ENCODE data around the gene KCNH8. TPM values are rescaled to one million over a fixed set of nuclear protein-coding genes. Genes with fewer than 3 reads are reported as not detected.

The KCNH8 gene
- polyA plus RNA-seq, 1 donor from 2014 or later: 28.9 TPM

DNA sequence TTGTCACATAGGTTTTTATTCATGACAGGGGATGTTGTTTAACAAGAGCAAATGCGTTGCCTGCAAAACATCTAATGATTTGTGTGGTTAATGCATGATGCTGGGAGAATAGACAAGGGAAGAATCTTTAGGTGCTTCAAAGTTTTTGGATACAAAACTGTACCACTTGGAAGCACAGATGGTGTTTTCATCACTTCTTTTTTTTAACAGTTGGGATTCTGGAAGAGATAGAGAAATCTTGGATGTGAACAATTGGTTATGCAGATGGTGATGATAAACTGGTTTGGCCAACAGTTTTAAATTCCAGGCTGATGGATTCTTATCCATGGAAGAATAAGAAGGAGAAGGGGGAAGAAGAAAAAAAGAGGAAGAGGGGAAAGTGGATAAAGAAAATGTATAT is 379.4 kb downstream of the KCNH8 start:
- TF ChIP-seq, protein P1, sequence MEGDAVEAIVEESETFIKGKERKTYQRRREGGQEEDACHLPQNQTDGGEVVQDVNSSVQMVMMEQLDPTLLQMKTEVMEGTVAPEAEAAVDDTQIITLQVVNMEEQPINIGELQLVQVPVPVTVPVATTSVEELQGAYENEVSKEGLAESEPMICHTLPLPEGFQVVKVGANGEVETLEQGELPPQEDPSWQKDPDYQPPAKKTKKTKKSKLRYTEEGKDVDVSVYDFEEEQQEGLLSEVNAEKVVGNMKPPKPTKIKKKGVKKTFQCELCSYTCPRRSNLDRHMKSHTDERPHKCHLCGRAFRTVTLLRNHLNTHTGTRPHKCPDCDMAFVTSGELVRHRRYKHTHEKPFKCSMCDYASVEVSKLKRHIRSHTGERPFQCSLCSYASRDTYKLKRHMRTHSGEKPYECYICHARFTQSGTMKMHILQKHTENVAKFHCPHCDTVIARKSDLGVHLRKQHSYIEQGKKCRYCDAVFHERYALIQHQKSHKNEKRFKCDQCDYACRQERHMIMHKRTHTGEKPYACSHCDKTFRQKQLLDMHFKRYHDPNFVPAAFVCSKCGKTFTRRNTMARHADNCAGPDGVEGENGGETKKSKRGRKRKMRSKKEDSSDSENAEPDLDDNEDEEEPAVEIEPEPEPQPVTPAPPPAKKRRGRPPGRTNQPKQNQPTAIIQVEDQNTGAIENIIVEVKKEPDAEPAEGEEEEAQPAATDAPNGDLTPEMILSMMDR (IDR thresholded peaks at IDR 0.05; ENCODE audit: poor library complexity, severe bottlenecking): no peak
- TF ChIP-seq EP300 (conservative IDR thresholded peaks at IDR 0.05; ENCODE audit: poor library complexity, severe bottlenecking) (no peak), EZH2 (IDR thresholded peaks at IDR 0.05; ENCODE audit: borderline replicate concordance, insufficient read depth, low read length, poor library complexity, severe bottlenecking) (no peak), TAF1 (IDR thresholded peaks at IDR 0.05; ENCODE audit: low read depth) (no peak), SMC3 (conservative IDR thresholded peaks at IDR 0.05; ENCODE audit: poor library complexity) (no peak), POLR2AphosphoS5 (IDR thresholded peaks at IDR 0.05) (no peak), MXI1 (conservative IDR thresholded peaks at IDR 0.05; ENCODE audit: poor library complexity, severe bottlenecking) (no peak), RAD21 (conservative IDR thresholded peaks at IDR 0.05) (no peak)
- TF ChIP-seq, protein P2, sequence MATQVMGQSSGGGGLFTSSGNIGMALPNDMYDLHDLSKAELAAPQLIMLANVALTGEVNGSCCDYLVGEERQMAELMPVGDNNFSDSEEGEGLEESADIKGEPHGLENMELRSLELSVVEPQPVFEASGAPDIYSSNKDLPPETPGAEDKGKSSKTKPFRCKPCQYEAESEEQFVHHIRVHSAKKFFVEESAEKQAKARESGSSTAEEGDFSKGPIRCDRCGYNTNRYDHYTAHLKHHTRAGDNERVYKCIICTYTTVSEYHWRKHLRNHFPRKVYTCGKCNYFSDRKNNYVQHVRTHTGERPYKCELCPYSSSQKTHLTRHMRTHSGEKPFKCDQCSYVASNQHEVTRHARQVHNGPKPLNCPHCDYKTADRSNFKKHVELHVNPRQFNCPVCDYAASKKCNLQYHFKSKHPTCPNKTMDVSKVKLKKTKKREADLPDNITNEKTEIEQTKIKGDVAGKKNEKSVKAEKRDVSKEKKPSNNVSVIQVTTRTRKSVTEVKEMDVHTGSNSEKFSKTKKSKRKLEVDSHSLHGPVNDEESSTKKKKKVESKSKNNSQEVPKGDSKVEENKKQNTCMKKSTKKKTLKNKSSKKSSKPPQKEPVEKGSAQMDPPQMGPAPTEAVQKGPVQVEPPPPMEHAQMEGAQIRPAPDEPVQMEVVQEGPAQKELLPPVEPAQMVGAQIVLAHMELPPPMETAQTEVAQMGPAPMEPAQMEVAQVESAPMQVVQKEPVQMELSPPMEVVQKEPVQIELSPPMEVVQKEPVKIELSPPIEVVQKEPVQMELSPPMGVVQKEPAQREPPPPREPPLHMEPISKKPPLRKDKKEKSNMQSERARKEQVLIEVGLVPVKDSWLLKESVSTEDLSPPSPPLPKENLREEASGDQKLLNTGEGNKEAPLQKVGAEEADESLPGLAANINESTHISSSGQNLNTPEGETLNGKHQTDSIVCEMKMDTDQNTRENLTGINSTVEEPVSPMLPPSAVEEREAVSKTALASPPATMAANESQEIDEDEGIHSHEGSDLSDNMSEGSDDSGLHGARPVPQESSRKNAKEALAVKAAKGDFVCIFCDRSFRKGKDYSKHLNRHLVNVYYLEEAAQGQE (IDR thresholded peaks at IDR 0.05; ENCODE audit: borderline replicate concordance): no peak

DNA sequence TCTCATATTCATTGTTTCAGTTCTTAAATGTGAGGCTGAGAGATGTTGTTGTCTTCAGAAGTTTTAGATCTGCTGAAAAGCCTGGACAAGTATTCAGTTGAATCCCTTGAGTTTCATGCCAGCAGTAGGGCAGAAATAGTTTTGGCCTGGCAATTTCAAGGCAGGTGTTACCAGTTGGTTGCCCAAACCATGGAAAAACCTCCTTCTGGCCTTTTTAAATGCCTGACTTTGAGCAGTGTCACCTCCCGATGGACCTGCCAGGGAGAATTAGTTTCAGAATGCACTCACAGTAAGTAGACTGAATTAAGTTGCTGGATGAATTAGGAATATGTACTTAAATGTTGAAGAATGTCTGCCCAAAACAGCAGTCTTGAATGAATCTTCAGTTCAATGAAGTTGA is 383.1 kb downstream of the KCNH8 start:
- Histone ChIP-seq H3K4me3 (ENCODE audit: low read length) (no peak overlapping the region), H3K79me2 (replicated peaks; ENCODE audit: insufficient read depth, low read length) (no peaks in the 10 kb centered on the region), H3K9me3 (ENCODE audit: low read length) (no peaks in the 10 kb centered on the region), H4K20me1 (ENCODE audit: insufficient read depth) (no peaks in the 10 kb centered on the region), H3K4me2 (ENCODE audit: low read length) (no peak overlapping the region), H2AFZ (ENCODE audit: low read depth, low read length) (no peak overlapping the region), H3K36me3 (ENCODE audit: insufficient read depth, low read length) (peaks cover 7% of the 10 kb centered on the region), H3F3A (ENCODE audit: insufficient read depth, low read length, poor library complexity, severe bottlenecking) (no peaks in the 10 kb centered on the region), H3K27ac (ENCODE audit: low read length) (no peak overlapping the region), H3K27me3 (ENCODE audit: insufficient read depth, low read depth, low read length) (no peaks in the 10 kb centered on the region), H3K9me2 (ENCODE audit: insufficient read depth, low read length) (no peaks in the 10 kb centered on the region), H3K9ac (ENCODE audit: low read length) (no peak overlapping the region)
- TF ChIP-seq, protein P1 (IDR thresholded peaks at IDR 0.05; ENCODE audit: poor library complexity, severe bottlenecking): no peak
- TF ChIP-seq, protein P2 (IDR thresholded peaks at IDR 0.05; ENCODE audit: borderline replicate concordance): no peak
- TF ChIP-seq EZH2 (IDR thresholded peaks at IDR 0.05; ENCODE audit: borderline replicate concordance, insufficient read depth, low read length, poor library complexity, severe bottlenecking): no peak
- TF ChIP-seq EP300 (conservative IDR thresholded peaks at IDR 0.05; ENCODE audit: poor library complexity, severe bottlenecking): no peak
- TF ChIP-seq MXI1 (conservative IDR thresholded peaks at IDR 0.05; ENCODE audit: poor library complexity, severe bottlenecking): no peak
- no peak for TF ChIP-seq SMC3 (conservative IDR thresholded peaks at IDR 0.05; ENCODE audit: poor library complexity)
- no peak for TF ChIP-seq RAD21 (conservative IDR thresholded peaks at IDR 0.05)
- no peak for TF ChIP-seq POLR2AphosphoS5 (IDR thresholded peaks at IDR 0.05)
- no peak for TF ChIP-seq TAF1 (IDR thresholded peaks at IDR 0.05; ENCODE audit: low read depth)

More for the DNA sequence above, 379.4 kb downstream of the KCNH8 start:
- H3K36me3 ChIP-seq (ENCODE audit: insufficient read depth, low read length): no peaks in the 10 kb centered on the region
- no peak overlapping the region for H3K4me3 ChIP-seq (ENCODE audit: low read length)
- no peaks in the 10 kb centered on the region for H3K27me3 ChIP-seq (ENCODE audit: insufficient read depth, low read depth, low read length)
- H4K20me1 ChIP-seq (ENCODE audit: insufficient read depth): no peaks in the 10 kb centered on the region
- H3K27ac ChIP-seq (ENCODE audit: low read length): no peak overlapping the region
- H3K9me3 ChIP-seq (ENCODE audit: low read length): no peaks in the 10 kb centered on the region
- H3K79me2 ChIP-seq (replicated peaks; ENCODE audit: insufficient read depth, low read length): no peaks in the 10 kb centered on the region
- H3K9me2 ChIP-seq (ENCODE audit: insufficient read depth, low read length): no peaks in the 10 kb centered on the region
- no peaks in the 10 kb centered on the region for H3F3A ChIP-seq (ENCODE audit: insufficient read depth, low read length, poor library complexity, severe bottlenecking)
- H3K4me2 ChIP-seq (ENCODE audit: low read length): no peak overlapping the region
- H2AFZ ChIP-seq (ENCODE audit: low read depth, low read length): no peak overlapping the region
- no peak overlapping the region for H3K9ac ChIP-seq (ENCODE audit: low read length)
